ENCODE data around the gene GPR55. TPM values are rescaled to one million over a fixed set of nuclear protein-coding genes. Genes with fewer than 3 reads are reported as not detected.
A peak's percentile ranks its signal among the peaks of the same experiment; 100 is the strongest.

Gene GPR55
- total and polyA plus RNA-seq, 2 of the 4 experiments (the other 2 are of a cell fraction), result 0.03 TPM; not detected in 1

DNA sequence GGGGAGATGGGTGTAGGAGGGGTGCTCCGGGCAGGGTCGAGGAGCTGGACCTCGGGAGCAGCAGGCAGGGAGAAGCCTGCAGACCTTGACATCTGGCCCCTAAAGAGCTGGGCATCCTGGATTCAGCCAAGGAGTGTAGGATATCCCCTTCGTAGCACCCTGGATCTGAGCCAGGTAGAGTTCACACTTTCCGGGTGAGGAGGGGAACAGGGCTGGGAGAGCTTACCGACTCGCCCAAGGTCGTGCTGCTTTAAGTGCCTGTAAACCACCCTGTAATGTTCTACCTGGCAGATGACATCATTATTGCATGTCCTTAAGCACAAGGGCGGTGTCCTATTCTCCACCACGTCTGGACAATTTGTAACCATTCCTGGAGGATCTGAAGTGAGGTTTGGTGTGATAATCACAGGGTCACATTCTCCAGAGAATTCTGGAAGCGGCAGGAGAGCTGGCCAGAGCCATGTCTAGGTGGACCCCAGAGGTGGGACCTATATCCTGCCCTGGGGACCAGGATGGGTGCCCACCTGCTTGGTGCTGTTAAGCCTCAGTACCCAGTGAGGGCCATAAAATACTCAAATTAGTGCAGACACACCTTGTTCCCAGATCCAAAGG is 45.7 kb downstream of the GPR55 start:
- POLR2A ChIA-PET (ENCODE audit: unreplicated experiment), result no interaction called here
- H4K5ac ChIP-seq (ENCODE audit: low read depth, low read length), result no peak overlapping the region
- in situ Hi-C loops (cut with MboI; ENCODE audit: low sequenced_read_pairs), result no loop called here
- 0 out of 2 replicates have a peak, but pooled peaks cover under 1% of the 10 kb centered on the region for H4K20me1 ChIP-seq (ENCODE audit: insufficient read depth, low read length)
- intact Hi-C loops (cut with micrococcal nuclease), result no loop called here
- BruUV-seq (replicated peaks), result no TSS peak
- no peak overlapping the region for H3K4ac ChIP-seq (ENCODE audit: low read depth, low read length)
- no peaks in the 10 kb centered on the region for H3K9me3 ChIP-seq (ENCODE audit: control insufficient read depth, insufficient read depth, low read length)
- H3K18ac ChIP-seq (ENCODE audit: low read depth, low read length), result no peak overlapping the region
- no peaks in the 10 kb centered on the region for H3K4me1 ChIP-seq (ENCODE audit: control insufficient read depth, insufficient read depth, low read length)
- 76% methylated on average over 3 of the region's 11 CpGs; no CpG with 5 or more reads in 1 of the 2 experiments for WGBS, 2 experiments (ENCODE audit: extremely low coverage in 2 of 2, insufficient read length in 1 of 2)
- TF ChIP-seq CHD1 (IDR thresholded peaks at IDR 0.05; ENCODE audit: low read depth, low read length), result no peak
- no peak for TF ChIP-seq FOS (IDR thresholded peaks at IDR 0.05; ENCODE audit: low read depth, low read length)
- no peak for TF ChIP-seq CEBPB (IDR thresholded peaks at IDR 0.05; ENCODE audit: low read depth, low read length)
- TF ChIP-seq RAD21 (IDR thresholded peaks at IDR 0.05; ENCODE audit: low read length), result no peak
- no peak for TF ChIP-seq RCOR1 (IDR thresholded peaks at IDR 0.05; ENCODE audit: insufficient replicate concordance, low read length)
- no peak for TF ChIP-seq SMC3 (IDR thresholded peaks at IDR 0.05; ENCODE audit: low read depth, low read length)
- TF ChIP-seq, protein P1, sequence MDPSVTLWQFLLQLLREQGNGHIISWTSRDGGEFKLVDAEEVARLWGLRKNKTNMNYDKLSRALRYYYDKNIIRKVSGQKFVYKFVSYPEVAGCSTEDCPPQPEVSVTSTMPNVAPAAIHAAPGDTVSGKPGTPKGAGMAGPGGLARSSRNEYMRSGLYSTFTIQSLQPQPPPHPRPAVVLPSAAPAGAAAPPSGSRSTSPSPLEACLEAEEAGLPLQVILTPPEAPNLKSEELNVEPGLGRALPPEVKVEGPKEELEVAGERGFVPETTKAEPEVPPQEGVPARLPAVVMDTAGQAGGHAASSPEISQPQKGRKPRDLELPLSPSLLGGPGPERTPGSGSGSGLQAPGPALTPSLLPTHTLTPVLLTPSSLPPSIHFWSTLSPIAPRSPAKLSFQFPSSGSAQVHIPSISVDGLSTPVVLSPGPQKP (IDR thresholded peaks at IDR 0.05; ENCODE audit: borderline replicate concordance, low read depth, low read length), result no peak
- TF ChIP-seq NFE2L2 (IDR thresholded peaks at IDR 0.05; ENCODE audit: low read depth, low read length), result no peak
- H2BK15ac ChIP-seq (ENCODE audit: low read depth, low read length), result no peak overlapping the region
- CTCF ChIA-PET, result no interaction called here
- no peak overlapping the region for H3K56ac ChIP-seq (ENCODE audit: extremely low read depth, insufficient read depth, low read length)
- H3K27ac ChIP-seq (ENCODE audit: insufficient read depth, low read length), result no peak overlapping the region
- H3K79me1 ChIP-seq (ENCODE audit: low read depth in 1 of 2, low read length in 2 of 2), result no peaks in the 10 kb centered on the region
- no peak overlapping the region for H2AK9ac ChIP-seq (replicated peaks; ENCODE audit: low read depth, low read length, poor library complexity)
- H4K8ac ChIP-seq (ENCODE audit: low read depth in 2 of 2, low read length in 2 of 2), result no peak overlapping the region
- no peaks in the 10 kb centered on the region; the same call in 1 of the 2 replicates for H3K9me1 ChIP-seq (ENCODE audit: insufficient read depth, low read length)
- H2AK5ac ChIP-seq (ENCODE audit: low read depth, low read length), result no peak overlapping the region
- no peak overlapping the region for H3K9ac ChIP-seq (ENCODE audit: low read depth, low read length)
- no peak overlapping the region for H2BK5ac ChIP-seq (ENCODE audit: low read depth, low read length, poor library complexity, severe bottlenecking)
- no peak overlapping the region for H3K23ac ChIP-seq (ENCODE audit: low read depth, low read length)
- no peak overlapping the region for H3K4me2 ChIP-seq (ENCODE audit: low read depth, low read length)
- no peak overlapping the region for H3K14ac ChIP-seq (replicated peaks; ENCODE audit: low read depth, low read length)
- H3K36me3 ChIP-seq (ENCODE audit: control insufficient read depth, insufficient read depth, low read length), result peaks cover 36% of the 10 kb centered on the region
- H3K27me3 ChIP-seq (ENCODE audit: control insufficient read depth, insufficient read depth, low read length), result no peaks in the 10 kb centered on the region
- dilution Hi-C loops (cut with HindIII; ENCODE audit: low sequenced_read_pairs, unreplicated experiment), result no loop called here
- no peak overlapping the region for H4K91ac ChIP-seq (ENCODE audit: insufficient read depth, low read depth, low read length)
- no peak overlapping the region for H2BK120ac ChIP-seq (ENCODE audit: low read depth, low read length)
- DNase-seq (no peak), ATAC-seq (ENCODE audit: low read depth) (no peak)
- no peak overlapping the region for H2BK20ac ChIP-seq (ENCODE audit: low read depth, low read length)
- no peak overlapping the region for H3K4me3 ChIP-seq (ENCODE audit: insufficient read depth, low read depth, low read length)
- peak overlapping the region; percentile 32 for H2AFZ ChIP-seq (replicated peaks; ENCODE audit: low read length, poor library complexity)

Measured in IMR-90 (cell line).